Upper lobe of left lung (tissue), 6 donors: Measurements from ENCODE around the gene C17orf75. TPM values are rescaled to one million over a fixed set of nuclear protein-coding genes. Genes with fewer than 3 reads are reported as not detected.

Source experiments
- ATAC-seq, 2 donors: fragments of 200-7000 bp; cut with Tn5 transposase; one replicate each; pipeline ENCODE4 v1.9.1; 2022; ENCODE audit warnings: mild to moderate bottlenecking in 2 of 2, moderate library complexity in 2 of 2; ENCODE audit not compliant: low FRiP score in 2 of 2
- DNase-seq, 2 donors: peaks; one replicate each; pipeline ENCODE4 v3.0.0-alpha.2; 2019 to 2020
- H3K27ac ChIP-seq, 4 donors: fragments of 200-600 bp; sonication (generic); one replicate each; pipeline ENCODE4 v1.5.1; 2016 to 2019
- H3K27me3 ChIP-seq, 4 donors: fragments of 200-600 bp; sonication (generic); one replicate each; pipeline ENCODE4 v1.5.1; 2017 to 2019
- H3K36me3 ChIP-seq, 4 donors: fragments of 200-600 bp; sonication (generic); one replicate each; pipeline ENCODE4 v1.5.1; 2016 to 2019
- H3K4me1 ChIP-seq, 4 donors: fragments of 200-600 bp; sonication (generic); one replicate each; pipeline ENCODE4 v1.5.1; 2018 to 2019
- H3K4me3 ChIP-seq, 4 donors: fragments of 200-600 bp; sonication (generic); one replicate each; pipeline ENCODE4 v1.5.1; 2017 to 2019; ENCODE audit warnings: mild to moderate bottlenecking in 2 of 4, moderate library complexity in 1 of 4
- H3K9me3 ChIP-seq, 4 donors: fragments of 200-600 bp; sonication (generic); one replicate each; pipeline ENCODE4 v1.5.1; 2018 to 2019
- CTCF ChIP-seq, 6 experiments: fragments of 450-650 bp in 4 of 6; fragments of 200-600 bp in 2 of 6; sonication (generic) in 2 of 6; IDR thresholded peaks; one replicate each; pipeline ENCODE4 v1.5.1; 2016 to 2019; ENCODE audit warnings: antibody characterized with exemption in 6 of 6
- EP300 ChIP-seq, 4 donors: sonication (generic); formaldehyde crosslinking; IDR thresholded peaks; one replicate each; pipeline ENCODE4 v1.5.1; 2017; ENCODE audit warnings: antibody characterized with exemption in 4 of 4, control low read depth in 2 of 4
- POLR2A ChIP-seq, 4 donors: fragments of 450-650 bp; IDR thresholded peaks; one replicate each; pipeline ENCODE4 v1.5.1; 2016 to 2017; ENCODE audit warnings: antibody characterized with exemption in 4 of 4, mild to moderate bottlenecking in 2 of 4
- POLR2AphosphoS5 ChIP-seq, 2 donors: sonication (generic); formaldehyde crosslinking; IDR thresholded peaks; one replicate each; pipeline ENCODE4 v1.5.1; 2017; ENCODE audit warnings: antibody characterized with exemption in 2 of 2
- WGBS, 2 donors: methylation state at CpG; one replicate each; pipeline ENCODE4 v1.1.5; 2017 to 2018; 5-methylcytosine and 5-hydroxymethylcytosine counted together
- total RNA-seq, 6 donors: library from RNA; depleted of rRNA in 4 of 6; stranded (reverse); fragments of >200 nt in 4 of 6; gene quantifications; one replicate each; pipeline versions ENCODE4 v1.1.0 to v1.2.1, GENCODE V29; 2016 to 2021
- donor health status: DM: no; HTN: no; CAD: no; lungs with moderate emphysema.
- donor health status: DM: no; HTN: yes; CAD: no; lungs with severe emphysema.

C17orf75 gene
- total RNA-seq, 6 donors from 2014 or later, result 4.7 to 17.8 (median 12.9) TPM

- no peaks in the 10 kb centered on the region for H3K27me3 ChIP-seq
- WGBS, 2 donors, result 49 to 55% methylated on average over 5 to 11 of the region's 11 CpGs
- DNase-seq, result no peak
- TF ChIP-seq CTCF (IDR thresholded peaks at IDR 0.05) (no peak), EP300 (IDR thresholded peaks at IDR 0.05) (no peak), POLR2AphosphoS5 (IDR thresholded peaks at IDR 0.05) (no peak), POLR2A (IDR thresholded peaks at IDR 0.05) (no peak)
- no peaks in the 10 kb centered on the region for H3K4me1 ChIP-seq
- H3K4me3 ChIP-seq, result no peak overlapping the region
- no peak for ATAC-seq
- no peak overlapping the region for H3K27ac ChIP-seq
- no peaks in the 10 kb centered on the region for H3K36me3 ChIP-seq
- no peaks in the 10 kb centered on the region for H3K9me3 ChIP-seq
These were observed 53.4 kb downstream of the C17orf75 start for GRCh38 chr17:32288615-32289014.

GRCh38 chr17:32287804-32288511 is 54.0 kb downstream of the C17orf75 start:
- TF ChIP-seq POLR2AphosphoS5 (IDR thresholded peaks at IDR 0.05), result no peak
- no peak for TF ChIP-seq EP300 (IDR thresholded peaks at IDR 0.05)
- no peak for TF ChIP-seq POLR2A (IDR thresholded peaks at IDR 0.05)
- TF ChIP-seq CTCF (IDR thresholded peaks at IDR 0.05), result no peak
- 90 to 94% methylated on average over 6 to 9 of the region's 10 CpGs for whole genome bisulfite sequencing, 2 donors
- Histone ChIP-seq H3K27ac (no peak overlapping the region), H3K9me3 (no peaks in the 10 kb centered on the region), H3K36me3 (no peaks in the 10 kb centered on the region), H3K4me1 (no peaks in the 10 kb centered on the region), H3K27me3 (no peaks in the 10 kb centered on the region), H3K4me3 (no peak overlapping the region)
- ATAC-seq, result no peak
- DNase-seq, result no peak

GRCh38 chr17:32286518-32286900 is 55.5 kb downstream of the C17orf75 start:
- no peak for TF ChIP-seq CTCF (IDR thresholded peaks at IDR 0.05)
- no peak for TF ChIP-seq EP300 (IDR thresholded peaks at IDR 0.05)
- TF ChIP-seq POLR2A (IDR thresholded peaks at IDR 0.05), result no peak
- no peak for TF ChIP-seq POLR2AphosphoS5 (IDR thresholded peaks at IDR 0.05)
- Histone ChIP-seq H3K9me3 (no peaks in the 10 kb centered on the region), H3K4me1 (no peaks in the 10 kb centered on the region), H3K27ac (no peak overlapping the region), H3K27me3 (no peaks in the 10 kb centered on the region), H3K4me3 (no peak overlapping the region), H3K36me3 (no peaks in the 10 kb centered on the region)
- ATAC-seq, result no peak
- no peak for DNase-seq
- WGBS, 2 donors, result 68 to 86% methylated on average over 5 of the region's 5 CpGs

- WGBS, 2 donors, result 77 to 79% methylated on average over 9 of the region's 9 CpGs
- H3K4me1 ChIP-seq, result peaks cover 0 to 4% (median 0%) of the 10 kb centered on the region in 4 donors
- no peak overlapping the region for H3K27ac ChIP-seq
- DNase-seq (no peak), ATAC-seq (no peak)
- no peaks in the 10 kb centered on the region for H3K27me3 ChIP-seq
- TF ChIP-seq POLR2AphosphoS5 (IDR thresholded peaks at IDR 0.05) (no peak), CTCF (IDR thresholded peaks at IDR 0.05) (no peak), EP300 (IDR thresholded peaks at IDR 0.05) (no peak), POLR2A (IDR thresholded peaks at IDR 0.05) (no peak)
- H3K9me3 ChIP-seq, result no peaks in the 10 kb centered on the region
- H3K4me3 ChIP-seq, result no peak overlapping the region
- no peaks in the 10 kb centered on the region for H3K36me3 ChIP-seq
These were observed 56.0 kb downstream of the C17orf75 start for GRCh38 chr17:32285746-32286517.
